ENCODE measurements around the gene PFN2.
"Not testable (repeated sequence)": the region's sequence is repeated elsewhere in the genome, so short reads cannot be mapped to it uniquely, and the experiment has no call there.

Gene PFN2

DNA sequence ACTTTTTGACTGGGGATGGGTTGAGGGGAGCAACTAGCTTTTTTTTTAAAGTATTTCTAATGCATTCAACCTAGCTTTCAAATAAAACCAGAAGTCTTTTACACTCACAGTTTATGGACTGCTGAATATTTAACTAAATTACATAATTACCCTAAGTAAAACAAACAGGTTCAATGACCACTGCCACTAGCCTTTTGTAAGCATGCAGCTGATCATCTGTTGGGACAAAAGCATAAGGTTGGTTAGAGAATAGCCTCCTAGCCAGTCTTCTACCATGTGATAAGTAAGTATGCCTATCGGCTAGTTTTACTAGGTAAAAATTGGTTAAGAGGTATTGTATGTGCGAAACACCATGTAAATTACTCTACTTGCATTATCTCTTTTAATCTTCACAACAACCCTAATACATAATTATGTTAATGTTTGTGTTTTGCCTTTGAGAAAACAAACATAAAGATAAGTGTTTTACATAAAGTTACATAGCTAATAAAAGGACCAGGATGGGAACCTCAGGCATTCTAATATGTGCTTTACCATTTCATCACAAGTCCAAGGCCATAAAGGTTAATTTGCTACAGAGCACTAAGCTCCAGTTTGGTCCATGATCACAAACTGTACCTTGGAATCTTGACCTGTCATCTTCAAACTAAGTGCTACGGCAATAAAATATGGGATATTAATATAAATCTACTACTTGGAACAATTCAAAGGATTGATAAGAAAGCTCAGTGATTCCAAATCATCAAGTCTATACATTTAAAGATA is 13.2 kb downstream of the PFN2 start:
- H3K27me3 ChIP-seq (replicated peaks in 2 of 5; ENCODE audit: control insufficient read depth in 4 of 5, insufficient read depth in 5 of 5, low read length in 4 of 5) = no peaks in the 10 kb centered on the region
- peaks cover 3 to 11% (median 7%) of the 10 kb centered on the region in 4 experiments for H3K36me3 ChIP-seq (ENCODE audit: control insufficient read depth in 4 of 4, insufficient read depth in 4 of 4, low read length in 3 of 4)
- no peaks in the 10 kb centered on the region for H3K9me3 ChIP-seq (ENCODE audit: control extremely low read depth in 1 of 5, control insufficient read depth in 4 of 5, insufficient read depth in 2 of 5, low read depth in 1 of 5, low read length in 4 of 5)
- WGBS (ENCODE audit: insufficient coverage) = no CpG with 5 or more reads among the region's 3 CpGs
- no peak for DNase-seq
- H3K4me3 ChIP-seq (ENCODE audit: control insufficient read depth in 1 of 7, extremely low read depth in 1 of 7, insufficient read depth in 4 of 7, low read depth in 2 of 7, low read length in 6 of 7) = no peak overlapping the region
- no peak overlapping the region for H3K27ac ChIP-seq (ENCODE audit: insufficient read depth in 1 of 2, low read depth in 1 of 2, low read length in 2 of 2, poor library complexity in 1 of 2, severe bottlenecking in 2 of 2)
- POLR2A ChIA-PET = no interaction called here
- H3K4me1 ChIP-seq (ENCODE audit: control extremely low read depth in 1 of 4, control insufficient read depth in 4 of 4, insufficient read depth in 4 of 4, low read length in 3 of 4) = peaks cover 0 to 10% (median 5%) of the 10 kb centered on the region in 4 experiments
- CTCF ChIA-PET = interaction anchor here (0.7 to 1.7 kb wide), 3 partner anchors 10 to 226 kb away, joined by 3 to 9 read pairs (median 4); no protein-coding TSS in a partner anchor

GRCh38 chr3:149955449-149955848 is 15.2 kb downstream of the PFN2 start:
- Histone ChIP-seq H3K36me3 (ENCODE audit: control insufficient read depth in 4 of 4, insufficient read depth in 4 of 4, low read length in 3 of 4) (peaks cover 3 to 7% (median 7%) of the 10 kb centered on the region in 4 experiments), H3K27ac (ENCODE audit: insufficient read depth in 1 of 2, low read depth in 1 of 2, low read length in 2 of 2, poor library complexity in 1 of 2, severe bottlenecking in 2 of 2) (no peak overlapping the region), H3K27me3 (replicated peaks in 2 of 5; ENCODE audit: control insufficient read depth in 4 of 5, insufficient read depth in 5 of 5, low read length in 4 of 5) (no peaks in the 10 kb centered on the region), H3K9me3 (ENCODE audit: control extremely low read depth in 1 of 5, control insufficient read depth in 4 of 5, insufficient read depth in 2 of 5, low read depth in 1 of 5, low read length in 4 of 5) (no peaks in the 10 kb centered on the region), H3K4me3 (ENCODE audit: control insufficient read depth in 1 of 7, extremely low read depth in 1 of 7, insufficient read depth in 4 of 7, low read depth in 2 of 7, low read length in 6 of 7) (no peak overlapping the region), H3K4me1 (ENCODE audit: control extremely low read depth in 1 of 4, control insufficient read depth in 4 of 4, insufficient read depth in 4 of 4, low read length in 3 of 4) (peaks cover 0 to 10% (median 5%) of the 10 kb centered on the region in 4 experiments)
- WGBS (ENCODE audit: insufficient coverage) = no CpG with 5 or more reads among the region's 2 CpGs
- ChIA-PET POLR2A (no interaction called here), CTCF (interaction anchor here (2.0 kb wide), 1 partner anchor 11 kb away, joined by 5 read pairs; no protein-coding TSS in a partner anchor)
- DNase-seq = no peak

DNA sequence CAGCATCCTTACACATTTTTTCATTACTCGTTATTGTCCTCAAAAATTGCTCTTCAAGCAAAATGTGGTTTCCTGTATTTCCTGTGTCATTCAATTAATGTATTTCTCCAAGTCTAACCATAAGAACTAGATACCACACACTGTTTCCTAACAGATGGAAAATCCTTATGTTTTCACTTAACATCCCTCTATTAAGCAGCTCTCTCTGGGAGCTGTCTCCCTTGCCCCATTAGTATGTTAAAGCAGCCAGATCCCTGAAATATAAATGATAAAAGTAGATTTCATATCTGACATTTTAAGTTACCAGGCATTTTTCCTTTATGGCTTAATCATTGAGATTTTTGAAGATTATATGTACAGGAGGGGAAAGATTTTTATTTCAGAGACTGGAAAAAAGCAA is 15.9 kb downstream of the PFN2 start:
- no peak for DNase-seq
- H3K36me3 ChIP-seq (ENCODE audit: control insufficient read depth in 4 of 4, insufficient read depth in 4 of 4, low read length in 3 of 4) = peaks cover 3 to 7% (median 6%) of the 10 kb centered on the region in 4 experiments

DNA sequence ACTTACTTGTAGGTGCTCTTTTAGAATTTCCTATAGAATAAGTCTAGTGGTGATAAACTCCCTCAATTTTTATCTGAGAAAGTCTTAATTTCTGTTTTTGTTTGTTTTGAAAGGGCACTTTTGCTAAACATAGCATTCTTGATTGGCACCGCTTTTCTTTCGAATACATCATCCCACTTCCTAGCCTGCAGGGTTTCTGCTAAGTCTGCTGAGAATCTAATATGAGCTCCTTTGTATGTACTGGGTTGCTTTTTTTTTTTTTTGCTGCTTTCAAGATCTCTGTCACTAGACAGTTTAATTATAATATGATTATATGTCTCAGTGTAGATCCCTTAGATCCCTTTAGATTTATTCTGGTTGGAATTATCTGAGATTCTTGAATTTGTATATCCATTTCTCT is 21.5 kb downstream of the PFN2 start:
- Histone ChIP-seq H3K4me1 (ENCODE audit: control extremely low read depth in 1 of 4, control insufficient read depth in 4 of 4, insufficient read depth in 4 of 4, low read length in 3 of 4) (peaks cover 0 to 3% (median 0%) of the 10 kb centered on the region in 4 experiments), H3K36me3 (ENCODE audit: control insufficient read depth in 4 of 4, insufficient read depth in 4 of 4, low read length in 3 of 4) (peaks cover 2 to 7% (median 6%) of the 10 kb centered on the region in 4 experiments)

More for the DNA sequence above, 15.9 kb downstream of the PFN2 start:
- Histone ChIP-seq H3K9me3 (ENCODE audit: control extremely low read depth in 1 of 5, control insufficient read depth in 4 of 5, insufficient read depth in 2 of 5, low read depth in 1 of 5, low read length in 4 of 5) (no peaks in the 10 kb centered on the region), H3K27me3 (replicated peaks in 2 of 5; ENCODE audit: control insufficient read depth in 4 of 5, insufficient read depth in 5 of 5, low read length in 4 of 5) (no peaks in the 10 kb centered on the region), H3K27ac (ENCODE audit: insufficient read depth in 1 of 2, low read depth in 1 of 2, low read length in 2 of 2, poor library complexity in 1 of 2, severe bottlenecking in 2 of 2) (no peak overlapping the region), H3K4me1 (ENCODE audit: control extremely low read depth in 1 of 4, control insufficient read depth in 4 of 4, insufficient read depth in 4 of 4, low read length in 3 of 4) (peaks cover 0 to 10% (median 5%) of the 10 kb centered on the region in 4 experiments), H3K4me3 (ENCODE audit: control insufficient read depth in 1 of 7, extremely low read depth in 1 of 7, insufficient read depth in 4 of 7, low read depth in 2 of 7, low read length in 6 of 7) (no peak overlapping the region)
- ChIA-PET POLR2A (no interaction called here), CTCF (interaction anchor here (2.0 kb wide), 1 partner anchor 11 kb away, joined by 5 read pairs; no protein-coding TSS in a partner anchor)
- WGBS (ENCODE audit: insufficient coverage) = 0% methylated on average over 1 of the region's 1 CpG

DNA sequence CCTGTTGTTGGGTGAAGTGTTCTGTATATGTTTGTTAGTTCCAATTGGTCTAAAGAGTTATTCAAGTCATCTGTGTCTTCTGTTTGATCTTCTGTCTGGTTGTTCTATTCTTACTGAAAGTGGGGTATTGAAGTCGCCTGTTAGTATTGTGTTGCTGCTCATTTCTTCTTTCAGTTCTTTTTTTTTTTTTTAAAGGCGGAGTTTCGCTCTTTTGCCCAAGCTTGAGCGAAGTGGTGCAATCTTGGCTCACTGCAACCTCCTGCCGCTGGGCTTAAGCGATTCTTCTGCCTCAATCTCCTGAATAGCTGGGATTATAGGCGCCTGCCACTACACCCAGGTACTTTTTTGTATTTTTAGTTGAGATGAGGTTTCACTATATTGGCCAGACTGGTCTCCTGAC is 23.5 kb downstream of the PFN2 start:
- Histone ChIP-seq H3K36me3 (ENCODE audit: control insufficient read depth in 4 of 4, insufficient read depth in 4 of 4, low read length in 3 of 4) (peaks cover 2 to 11% (median 5%) of the 10 kb centered on the region in 4 experiments), H3K27me3 (replicated peaks in 2 of 5; ENCODE audit: control insufficient read depth in 4 of 5, insufficient read depth in 5 of 5, low read length in 4 of 5) (no peaks in the 10 kb centered on the region), H3K27ac (ENCODE audit: insufficient read depth in 1 of 2, low read depth in 1 of 2, low read length in 2 of 2, poor library complexity in 1 of 2, severe bottlenecking in 2 of 2) (no peak overlapping the region), H3K4me1 (ENCODE audit: control extremely low read depth in 1 of 4, control insufficient read depth in 4 of 4, insufficient read depth in 4 of 4, low read length in 3 of 4) (no peaks in the 10 kb centered on the region), H3K9me3 (ENCODE audit: control extremely low read depth in 1 of 5, control insufficient read depth in 4 of 5, insufficient read depth in 2 of 5, low read depth in 1 of 5, low read length in 4 of 5) (peaks cover 0 to 17% (median 0%) of the 10 kb centered on the region in 5 experiments), H3K4me3 (ENCODE audit: control insufficient read depth in 1 of 7, extremely low read depth in 1 of 7, insufficient read depth in 4 of 7, low read depth in 2 of 7, low read length in 6 of 7) (no peak overlapping the region)
- CTCF ChIA-PET = interaction anchor here (1.2 kb wide), 1 partner anchor 237 kb away, joined by 3 read pairs; no protein-coding TSS in a partner anchor
- 100% methylated on average over 4 of the region's 7 CpGs for WGBS (ENCODE audit: insufficient coverage)
- DNase-seq = no peak
- POLR2A ChIA-PET = no interaction called here

More for the DNA sequence above, 21.5 kb downstream of the PFN2 start:
- no peaks in the 10 kb centered on the region for H3K27me3 ChIP-seq (replicated peaks in 2 of 5; ENCODE audit: control insufficient read depth in 4 of 5, insufficient read depth in 5 of 5, low read length in 4 of 5)
- no peaks in the 10 kb centered on the region for H3K9me3 ChIP-seq (ENCODE audit: control extremely low read depth in 1 of 5, control insufficient read depth in 4 of 5, insufficient read depth in 2 of 5, low read depth in 1 of 5, low read length in 4 of 5)
- ChIA-PET CTCF (no interaction called here), POLR2A (no interaction called here)
- WGBS (ENCODE audit: insufficient coverage) = no CpG with 5 or more reads among the region's 2 CpGs
- no peak overlapping the region for H3K4me3 ChIP-seq (ENCODE audit: control insufficient read depth in 1 of 7, extremely low read depth in 1 of 7, insufficient read depth in 4 of 7, low read depth in 2 of 7, low read length in 6 of 7)
- no peak overlapping the region for H3K27ac ChIP-seq (ENCODE audit: insufficient read depth in 1 of 2, low read depth in 1 of 2, low read length in 2 of 2, poor library complexity in 1 of 2, severe bottlenecking in 2 of 2)
- no peak for DNase-seq

- H3K4me3 ChIP-seq (ENCODE audit: control insufficient read depth in 1 of 7, extremely low read depth in 1 of 7, insufficient read depth in 4 of 7, low read depth in 2 of 7, low read length in 6 of 7); DNase-seq; POLR2A ChIA-PET; CTCF ChIA-PET; H3K27me3 ChIP-seq (replicated peaks in 2 of 5; ENCODE audit: control insufficient read depth in 4 of 5, insufficient read depth in 5 of 5, low read length in 4 of 5); H3K4me1 ChIP-seq (ENCODE audit: control extremely low read depth in 1 of 4, control insufficient read depth in 4 of 4, insufficient read depth in 4 of 4, low read length in 3 of 4); H3K27ac ChIP-seq (ENCODE audit: insufficient read depth in 1 of 2, low read depth in 1 of 2, low read length in 2 of 2, poor library complexity in 1 of 2, severe bottlenecking in 2 of 2): not testable (repeated sequence)
- no CpG with 5 or more reads among the region's 3 CpGs for WGBS (ENCODE audit: insufficient coverage)
- Histone ChIP-seq H3K9me3 (ENCODE audit: control extremely low read depth in 1 of 5, control insufficient read depth in 4 of 5, insufficient read depth in 2 of 5, low read depth in 1 of 5, low read length in 4 of 5) (peaks cover 0 to 18% (median 3%) of the 10 kb centered on the region in 5 experiments), H3K36me3 (ENCODE audit: control insufficient read depth in 4 of 4, insufficient read depth in 4 of 4, low read length in 3 of 4) (peaks cover 0 to 25% (median 4%) of the 10 kb centered on the region in 4 experiments)
Observed at GRCh38 chr3:149943966-149944365, 26.7 kb downstream of the PFN2 start.

GRCh38 chr3:149942409-149942808 is 28.3 kb downstream of the PFN2 start:
- Histone ChIP-seq H3K4me1 (ENCODE audit: control extremely low read depth in 1 of 4, control insufficient read depth in 4 of 4, insufficient read depth in 4 of 4, low read length in 3 of 4) (no peaks in the 10 kb centered on the region), H3K27ac (ENCODE audit: insufficient read depth in 1 of 2, low read depth in 1 of 2, low read length in 2 of 2, poor library complexity in 1 of 2, severe bottlenecking in 2 of 2) (no peak overlapping the region), H3K4me3 (ENCODE audit: control insufficient read depth in 1 of 7, extremely low read depth in 1 of 7, insufficient read depth in 4 of 7, low read depth in 2 of 7, low read length in 6 of 7) (no peak overlapping the region), H3K36me3 (ENCODE audit: control insufficient read depth in 4 of 4, insufficient read depth in 4 of 4, low read length in 3 of 4) (peaks cover 0 to 20% (median 4%) of the 10 kb centered on the region in 4 experiments), H3K27me3 (replicated peaks in 2 of 5; ENCODE audit: control insufficient read depth in 4 of 5, insufficient read depth in 5 of 5, low read length in 4 of 5) (no peaks in the 10 kb centered on the region), H3K9me3 (ENCODE audit: control extremely low read depth in 1 of 5, control insufficient read depth in 4 of 5, insufficient read depth in 2 of 5, low read depth in 1 of 5, low read length in 4 of 5) (peaks cover 0 to 18% (median 3%) of the 10 kb centered on the region in 5 experiments)
- no peak for DNase-seq
- ChIA-PET POLR2A (no interaction called here), CTCF (no interaction called here)
